ENCODE measurements around the gene SGPL1.

- TF ChIP-seq POLR2A (IDR thresholded peaks at IDR 0.05; ENCODE audit: low read depth, low read length) = no peak
- TF ChIP-seq POLR2AphosphoS5 (IDR thresholded peaks at IDR 0.05; ENCODE audit: low read depth, low read length) = no peak
Observed at GRCh38 chr10:70779511-70780369, 36.0 kb upstream of the SGPL1 start.

All from GM12891 (cell line).